Muscle of arm (tissue), 12 donors: ENCODE data around the gene TSC2. TPM values are rescaled to one million over a fixed set of nuclear protein-coding genes. Genes with fewer than 3 reads are reported as not detected.
A peak's percentile ranks its signal among the peaks of the same experiment; 100 is the strongest.

Experiments used
- DNase-seq: peaks from one replicate; pipeline ENCODE4 v3.0.0-alpha.2; 2013
- polyA plus RNA-seq, 12 donors: library from polyadenylated mRNA; unstranded; fragments of 120-200 nt; gene quantifications; one replicate each; pipeline ENCODE4 v1.2.1, GENCODE V29; 2013; ENCODE audit not compliant: insufficient read length in 12 of 12

Gene TSC2
- polyA plus RNA-seq, 12 donors: 62.0 to 1,357 (median 75.2) TPM

GRCh38 chr16:2083876-2084780 is 36.3 kb downstream of the TSC2 start:
- no peak for DNase-seq

GRCh38 chr16:2084895-2085625 is 37.3 kb downstream of the TSC2 start:
- DNase-seq: no peak

- DNase-seq: no peak
Measured at GRCh38 chr16:2085669-2086068, 37.9 kb downstream of the TSC2 start.

GRCh38 chr16:2086106-2086742 is 38.4 kb downstream of the TSC2 start:
- DNase-seq: no peak

GRCh38 chr16:2086812-2087747 is 39.3 kb downstream of the TSC2 start:
- no peak for DNase-seq

- no peak for DNase-seq
Measured at GRCh38 chr16:2087748-2088631, 40.2 kb downstream of the TSC2 start.

- no peak for DNase-seq
Measured at GRCh38 chr16:2088759-2089358, 41.1 kb downstream of the TSC2 start.

- no peak for DNase-seq
Measured at GRCh38 chr16:2089706-2090480, 42.1 kb downstream of the TSC2 start.

- no peak for DNase-seq
Measured at GRCh38 chr16:2090481-2090776, 42.6 kb downstream of the TSC2 start.

- peak; percentile 57 for DNase-seq
Measured at GRCh38 chr16:2090777-2091546, 43.2 kb downstream of the TSC2 start.

GRCh38 chr16:2091547-2092255 is 43.9 kb downstream of the TSC2 start:
- DNase-seq: no peak

- DNase-seq: no peak
Measured at GRCh38 chr16:2092256-2092620, 44.5 kb downstream of the TSC2 start.

GRCh38 chr16:2092866-2093265 is 45.1 kb downstream of the TSC2 start:
- DNase-seq: no peak

GRCh38 chr16:2093793-2094192 is 46.0 kb downstream of the TSC2 start:
- DNase-seq: no peak

GRCh38 chr16:2095315-2095853 is 47.6 kb downstream of the TSC2 start:
- no peak for DNase-seq

GRCh38 chr16:2095918-2096582 is 48.3 kb downstream of the TSC2 start:
- no peak for DNase-seq
